HL-60 (cell line): ENCODE measurements around the gene KMT2A.

Source experiments
- DNase-seq, 2 experiments: peaks; one replicate each; pipeline ENCODE4 v3.0.0-alpha.2; 2010 to 2020; ENCODE audit warnings: low read depth in 1 of 2, low spot score in 1 of 2
- H3K27ac ChIP-seq: fragments of 250-450 bp; sonication (Bioruptor Pico); replicated peaks from 2 replicates; pipeline ENCODE4 v1.5.1; 2020; ENCODE audit warnings: mild to moderate bottlenecking, moderate library complexity
- H3K27me3 ChIP-seq: fragments of 250-450 bp; sonication (Bioruptor Pico); 2 replicates; pipeline ENCODE4 v1.5.1; 2021; ENCODE audit warnings: mild to moderate bottlenecking, moderate library complexity; ENCODE audit not compliant: insufficient read depth, poor library complexity, severe bottlenecking
- H3K4me3 ChIP-seq: replicated peaks from 2 replicates; pipeline ENCODE4 v1.5.1; 2011; ENCODE audit warnings: mild to moderate bottlenecking, control low read depth, low read length; ENCODE audit not compliant: insufficient read depth
- CTCF ChIP-seq: IDR thresholded peaks from one replicate; pipeline ENCODE4 v1.5.1; 2011; ENCODE audit warnings: low read length, control low read depth, inconsistent platforms; ENCODE audit not compliant: insufficient read depth
- GABPA ChIP-seq: IDR thresholded peaks from 2 replicates; pipeline ENCODE4 v1.6.1; 2012; ENCODE audit warnings: low read depth
- POLR2AphosphoS5 ChIP-seq: IDR thresholded peaks from 2 replicates; pipeline ENCODE4 v1.6.1; 2012; ENCODE audit warnings: low read depth
- REST ChIP-seq: IDR thresholded peaks from 2 replicates; pipeline ENCODE4 v1.6.1; 2012; ENCODE audit warnings: low read depth; ENCODE audit not compliant: insufficient replicate concordance
- SPI1 ChIP-seq: IDR thresholded peaks from 2 replicates; pipeline ENCODE4 v1.6.1; 2012; ENCODE audit warnings: low read depth, mild to moderate bottlenecking, borderline replicate concordance

The KMT2A gene

GRCh38 chr11:118406599-118407166 is 29.6 kb upstream of the KMT2A start:
- no peak overlapping the region for H3K4me3 ChIP-seq
- TF ChIP-seq REST (no peak), POLR2AphosphoS5 (no peak), CTCF (no peak), GABPA (no peak), SPI1 (no peak)
- DNase-seq, result no peak
- no peak overlapping the region for H3K27ac ChIP-seq
- H3K27me3 ChIP-seq, result no peaks in the 10 kb centered on the region

GRCh38 chr11:118410055-118410745 is 26.1 kb upstream of the KMT2A start:
- Histone ChIP-seq H3K27me3 (no peaks in the 10 kb centered on the region), H3K4me3 (no peak overlapping the region), H3K27ac (no peak overlapping the region)
- no peak for DNase-seq
- no peak for TF ChIP-seq SPI1

GRCh38 chr11:118411530-118411929 is 24.8 kb upstream of the KMT2A start:
- no peak for DNase-seq
- Histone ChIP-seq H3K27ac (no peak overlapping the region), H3K4me3 (no peak overlapping the region), H3K27me3 (no peaks in the 10 kb centered on the region)
- TF ChIP-seq GABPA (no peak), CTCF (no peak), POLR2AphosphoS5 (no peak)

GRCh38 chr11:118412921-118413320 is 23.4 kb upstream of the KMT2A start:
- Histone ChIP-seq H3K4me3 (no peak overlapping the region), H3K27me3 (no peaks in the 10 kb centered on the region), H3K27ac (no peak overlapping the region)
- TF ChIP-seq SPI1 (no peak), REST (no peak), CTCF (no peak), POLR2AphosphoS5 (no peak), GABPA (no peak)
- DNase-seq, result no peak
